ENCODE data around the gene GXYLT1. TPM values are rescaled to one million over a fixed set of nuclear protein-coding genes. Genes with fewer than 3 reads are reported as not detected.
"Not testable (repeated sequence)": the region's sequence is repeated elsewhere in the genome, so short reads cannot be mapped to it uniquely, and the experiment has no call there.

GXYLT1 gene, protein sequence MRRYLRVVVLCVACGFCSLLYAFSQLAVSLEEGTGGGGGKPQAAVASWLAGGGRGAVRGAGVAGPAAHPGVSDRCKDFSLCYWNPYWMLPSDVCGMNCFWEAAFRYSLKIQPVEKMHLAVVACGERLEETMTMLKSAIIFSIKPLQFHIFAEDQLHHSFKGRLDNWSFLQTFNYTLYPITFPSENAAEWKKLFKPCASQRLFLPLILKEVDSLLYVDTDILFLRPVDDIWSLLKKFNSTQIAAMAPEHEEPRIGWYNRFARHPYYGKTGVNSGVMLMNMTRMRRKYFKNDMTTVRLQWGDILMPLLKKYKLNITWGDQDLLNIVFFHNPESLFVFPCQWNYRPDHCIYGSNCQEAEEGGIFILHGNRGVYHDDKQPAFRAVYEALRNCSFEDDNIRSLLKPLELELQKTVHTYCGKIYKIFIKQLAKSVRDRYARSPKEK
- 12.3 TPM for polyA plus RNA-seq (ENCODE audit: insufficient read length)

- peak; percentile 96 for DNase-seq
Measured at GRCh38 chr12:42144408-42145196, at the start of gene GXYLT1. GXYLT1 (minus strand) TSS chr12:42144874; CDS start chr12:42144646, 228 bp downstream.

DNA sequence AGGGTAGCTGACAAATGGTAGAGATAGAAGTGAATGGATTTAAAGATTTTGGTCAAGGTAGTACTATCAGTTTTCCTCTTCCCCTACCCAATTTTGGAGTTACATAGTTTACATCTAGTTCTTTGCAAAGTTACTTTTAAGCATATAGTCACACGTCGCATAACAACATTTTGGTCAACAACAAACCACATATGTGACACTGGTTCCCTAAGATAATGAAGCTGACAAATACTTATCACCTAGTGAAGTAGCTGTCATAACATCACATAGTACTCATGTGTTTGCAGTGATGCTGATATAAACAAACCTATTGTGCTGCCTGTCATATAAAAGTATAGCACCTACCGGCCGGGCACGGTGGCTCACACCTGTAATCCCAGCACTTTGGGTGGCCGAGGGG is 48.0 kb upstream of the GXYLT1 start:
- no peak for DNase-seq

GRCh38 chr12:42192258-42192657 is 47.6 kb upstream of the GXYLT1 start:
- DNase-seq, result no peak

DNA sequence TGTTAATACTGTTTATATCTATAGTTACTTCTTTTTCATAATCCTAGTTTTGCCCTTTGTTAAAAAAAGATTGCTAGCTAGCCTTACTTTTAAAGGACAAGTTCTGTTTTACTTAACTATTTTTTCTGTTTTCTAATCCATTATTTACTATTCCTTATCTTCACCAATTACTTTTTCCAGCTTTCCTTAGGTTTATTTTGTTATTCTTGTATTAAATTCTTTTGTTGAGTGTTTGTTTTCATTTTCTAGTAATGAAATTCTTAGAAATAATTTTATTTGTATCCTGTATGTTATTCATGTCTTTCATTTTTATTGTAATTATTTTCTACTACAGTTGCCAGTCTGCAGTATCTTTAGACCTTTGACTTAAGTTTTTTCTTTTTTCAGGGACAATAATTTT is 45.7 kb upstream of the GXYLT1 start:
- DNase-seq, result no peak

GRCh38 chr12:42188275-42188674 is 43.6 kb upstream of the GXYLT1 start:
- not testable (repeated sequence) for DNase-seq

GRCh38 chr12:42187799-42188198 is 43.1 kb upstream of the GXYLT1 start:
- DNase-seq, result no peak

DNA sequence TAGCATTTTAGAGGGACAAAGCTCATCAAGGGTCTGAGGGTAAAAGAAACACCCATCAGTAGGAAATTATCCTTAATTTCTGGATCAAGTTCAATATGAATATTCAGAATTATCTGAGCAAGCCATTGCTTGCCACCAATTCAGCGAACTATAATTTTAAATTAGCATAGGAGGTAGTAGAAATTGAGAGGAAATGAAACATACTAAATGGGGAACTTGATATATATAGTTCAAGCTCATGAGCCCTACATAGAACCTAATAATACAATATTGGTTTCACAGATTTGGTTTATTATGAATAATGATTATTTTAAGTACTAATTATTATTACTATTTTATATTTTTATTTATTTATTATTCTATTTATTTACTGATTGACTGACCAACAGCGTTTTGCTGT is 42.1 kb upstream of the GXYLT1 start:
- DNase-seq, result no peak

GRCh38 chr12:42182394-42182793 is 37.7 kb upstream of the GXYLT1 start:
- no peak for DNase-seq

DNA sequence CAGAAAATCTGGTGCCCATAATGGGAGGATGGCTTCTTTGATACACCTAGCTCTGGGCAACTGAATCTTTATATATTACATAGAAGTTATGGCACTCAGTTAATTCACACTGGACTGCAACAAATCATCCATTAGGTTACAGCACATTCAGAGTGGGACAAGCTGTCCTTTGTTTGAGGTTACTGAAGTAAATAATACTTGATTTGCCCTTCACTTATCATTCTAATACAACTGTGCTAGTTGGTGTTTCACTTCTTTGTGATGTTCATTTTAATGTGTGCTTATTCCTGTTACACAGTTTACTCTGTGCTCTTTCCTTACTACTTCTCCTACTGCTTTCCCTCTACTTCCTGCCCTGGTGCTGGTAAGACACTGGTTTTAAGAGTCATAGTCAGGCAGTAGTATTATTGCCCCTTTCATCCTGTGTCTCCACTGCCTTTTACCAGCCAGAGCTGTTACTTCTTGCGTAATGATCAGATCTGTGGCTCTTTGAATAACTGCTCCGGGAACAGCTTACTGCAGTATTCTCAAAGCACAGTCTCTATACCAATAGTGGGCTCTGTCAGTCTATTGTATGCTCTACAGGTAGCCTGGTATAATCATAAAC is 36.4 kb upstream of the GXYLT1 start:
- no peak for DNase-seq

- no peak for DNase-seq
Measured at GRCh38 chr12:42178101-42178500, 33.4 kb upstream of the GXYLT1 start.

DNA sequence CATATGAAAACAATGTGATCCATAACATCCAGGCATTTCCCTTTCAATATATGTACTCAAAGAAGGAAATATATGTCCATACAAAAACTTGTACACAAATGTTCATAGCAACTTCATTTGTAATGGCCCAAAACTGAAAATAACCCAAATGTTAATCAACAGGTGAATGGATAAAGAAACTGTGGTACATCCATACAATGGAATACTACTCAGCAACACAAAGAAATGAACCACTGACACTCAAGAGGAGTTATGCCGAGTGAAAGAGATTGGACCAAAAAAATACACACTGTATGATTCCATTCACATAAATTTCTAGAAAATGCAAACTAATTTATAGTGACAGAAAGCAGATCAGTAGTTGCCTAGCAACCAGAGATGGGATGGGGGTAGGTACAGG is 30.3 kb upstream of the GXYLT1 start:
- DNase-seq, result no peak

DNA sequence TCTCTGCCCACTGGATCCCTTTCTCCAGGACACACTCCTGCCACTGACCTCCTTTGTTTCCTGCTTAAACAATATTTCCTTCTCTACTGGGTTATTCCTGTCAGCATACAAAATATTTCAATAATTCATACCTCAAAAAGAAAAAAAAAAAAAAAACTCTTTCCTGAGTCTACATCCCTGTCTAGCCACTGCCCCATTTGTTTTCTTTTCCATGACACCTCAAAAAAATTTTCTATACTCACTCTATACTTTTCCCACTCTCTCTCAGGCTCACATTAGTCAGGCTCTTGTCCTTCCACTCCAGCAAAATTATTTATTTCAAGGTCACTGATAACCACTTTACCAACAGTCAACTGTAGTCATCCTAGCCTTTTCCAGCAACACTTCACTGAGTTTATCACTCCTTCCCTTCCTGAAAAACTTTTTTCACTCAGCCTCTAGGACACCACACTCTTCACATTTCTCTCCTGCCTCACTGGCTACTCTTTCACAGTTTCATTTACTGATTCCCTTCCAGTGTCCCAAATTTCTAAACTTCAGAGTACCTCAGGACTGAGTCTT is 29.4 kb upstream of the GXYLT1 start:
- no peak for DNase-seq

- no peak for DNase-seq
Measured at GRCh38 chr12:42172441-42173210, 28.0 kb upstream of the GXYLT1 start.

DNA sequence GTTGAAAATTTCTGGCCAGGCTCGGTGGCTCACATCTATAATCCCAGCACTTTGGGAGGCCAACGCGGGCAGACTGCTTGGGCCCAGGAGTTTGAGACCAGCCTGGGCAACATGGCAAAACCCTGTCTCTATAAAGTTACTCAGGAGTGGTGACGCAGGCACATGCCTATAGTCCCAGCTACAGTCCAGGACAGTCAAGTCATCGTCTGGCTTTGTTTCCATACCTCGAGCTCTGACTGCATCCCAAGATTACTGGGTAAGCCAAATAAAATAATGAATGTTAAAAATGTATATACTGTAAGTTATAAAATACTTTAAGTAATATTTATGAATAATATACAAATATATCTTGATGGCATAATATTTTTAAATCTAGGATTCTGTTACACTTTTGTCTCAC is 23.0 kb upstream of the GXYLT1 start:
- no peak for DNase-seq

DNA sequence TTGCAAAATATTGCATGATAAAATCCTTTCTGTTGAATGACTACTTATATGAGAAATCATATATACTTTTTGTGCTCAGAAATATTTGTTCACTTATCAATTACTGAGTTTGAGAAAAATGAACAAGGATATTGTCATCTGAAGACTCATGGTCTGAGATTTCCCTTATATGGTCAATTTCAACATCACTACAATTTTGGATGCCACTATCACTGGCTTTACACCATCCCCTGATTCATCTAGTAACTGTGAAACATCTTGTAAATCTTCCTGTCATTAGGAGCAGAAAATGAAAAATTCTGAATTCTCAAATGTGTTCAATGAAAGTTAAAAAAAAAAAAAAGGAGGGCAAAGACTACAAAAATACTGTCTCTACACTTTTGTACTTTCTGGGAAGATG is 21.8 kb upstream of the GXYLT1 start:
- DNase-seq, result no peak

GRCh38 chr12:42163913-42164312 is 19.2 kb upstream of the GXYLT1 start:
- DNase-seq, result no peak

DNA sequence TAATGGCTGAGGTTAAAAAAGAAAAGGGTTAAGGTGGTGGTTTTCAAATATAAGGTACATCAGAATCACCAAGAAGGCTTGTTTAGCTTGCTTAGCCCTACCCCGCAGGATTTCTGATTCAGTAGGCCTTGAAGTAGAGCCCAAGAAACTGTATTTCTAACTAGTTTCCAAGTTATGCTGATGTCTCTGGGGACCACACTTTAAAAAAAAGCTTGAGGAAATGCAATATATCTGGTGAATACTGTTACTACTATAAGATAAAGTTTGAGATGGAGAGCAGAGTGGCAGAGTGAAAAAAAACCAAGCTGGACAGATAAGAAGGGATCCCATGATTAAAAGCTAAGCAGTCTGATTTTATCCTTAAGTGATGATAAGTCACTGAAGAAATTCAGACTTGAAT is 18.3 kb upstream of the GXYLT1 start:
- DNase-seq, result no peak

DNA sequence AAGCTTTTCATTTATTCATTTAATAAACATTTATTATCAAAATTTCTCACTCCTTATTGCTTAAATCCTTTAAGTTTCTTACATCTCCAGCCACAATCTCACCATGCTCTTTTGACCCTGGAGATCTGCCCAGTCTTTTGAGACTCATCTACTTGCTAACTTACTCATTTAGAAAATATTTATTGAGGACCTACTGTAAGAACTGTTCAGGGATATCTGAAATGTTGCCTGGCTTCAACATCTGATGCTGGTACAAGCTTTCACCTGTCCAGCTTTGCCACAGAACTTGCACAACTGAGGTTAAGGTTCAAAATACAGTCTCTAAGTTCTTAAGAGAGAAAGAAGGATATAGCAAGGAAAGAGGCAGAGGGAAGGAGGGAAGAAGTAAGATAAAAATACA is 17.5 kb upstream of the GXYLT1 start:
- no peak for DNase-seq

DNA sequence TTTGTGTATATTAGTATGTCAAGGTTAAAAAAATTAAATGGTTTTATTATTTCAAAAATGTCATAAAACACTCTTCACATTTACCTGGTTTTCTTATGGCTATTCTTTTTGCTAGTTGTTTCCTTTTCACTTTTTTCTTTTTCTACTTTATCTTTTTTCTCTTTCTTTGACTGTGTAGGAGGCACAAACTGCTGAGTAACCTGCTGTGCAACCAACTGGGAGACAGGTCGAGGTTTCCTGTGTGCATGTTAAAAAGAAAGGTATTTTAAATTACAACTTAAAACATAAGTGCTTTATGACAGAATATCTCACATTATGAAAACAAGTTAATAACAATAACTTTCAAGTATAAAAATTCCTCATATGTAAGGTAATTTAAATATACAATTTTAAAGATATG is 16.9 kb upstream of the GXYLT1 start:
- no peak for DNase-seq

GRCh38 chr12:42156232-42156631 is 11.6 kb upstream of the GXYLT1 start:
- DNase-seq, result no peak

DNA sequence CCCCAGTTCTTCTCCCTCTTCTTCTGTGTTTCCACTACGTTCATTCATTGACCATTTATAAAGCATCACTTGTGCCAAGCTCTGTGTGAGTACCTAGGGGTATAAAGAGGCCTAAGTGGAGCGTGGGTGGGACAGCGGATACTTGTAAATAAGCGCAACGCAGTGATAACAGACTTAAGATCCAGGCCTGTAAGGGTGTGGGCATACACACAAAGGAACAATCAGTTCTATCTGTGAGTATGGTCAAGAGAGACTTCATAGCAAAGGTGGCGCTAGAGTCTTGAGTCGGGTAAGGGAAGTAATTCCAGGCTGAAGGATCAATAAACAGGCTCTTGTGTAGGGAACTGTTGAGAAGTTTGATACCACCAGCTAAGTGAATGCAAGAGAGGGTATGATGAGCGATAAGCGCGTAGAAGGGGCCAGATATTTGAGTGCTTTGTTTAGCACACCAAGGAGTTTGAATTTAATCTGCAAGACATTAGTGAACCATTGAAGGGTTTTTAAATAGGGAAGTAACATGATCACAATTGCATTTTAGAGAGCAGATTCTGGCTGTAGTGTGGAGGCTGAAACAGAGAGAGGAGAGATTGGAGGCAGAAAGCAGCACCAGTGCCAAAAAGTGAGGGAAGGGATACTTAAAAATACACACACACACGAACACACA is 1.0 kb upstream of the GXYLT1 start:
- DNase-seq, result no peak

DNA sequence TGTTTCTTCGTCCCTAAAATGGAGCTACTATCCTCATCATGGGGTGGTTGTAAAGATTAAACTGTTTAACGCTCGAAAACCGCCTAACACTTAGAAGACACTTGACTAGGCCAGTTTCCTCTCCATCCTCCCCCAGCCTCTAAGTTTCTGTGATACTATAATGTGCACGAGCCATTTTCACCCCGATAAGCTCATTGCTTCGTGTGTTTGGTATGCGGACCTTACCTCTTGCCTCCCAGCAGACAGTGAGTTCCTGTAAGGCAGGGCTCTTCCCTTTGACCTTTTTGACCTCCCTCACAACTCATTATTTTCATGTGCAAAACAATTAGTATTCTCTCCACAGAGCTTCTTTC is 499 bp upstream of the GXYLT1 start:
- DNase-seq, result no peak
